ENCODE data around the gene HAUS6. TPM values are rescaled to one million over a fixed set of nuclear protein-coding genes. Genes with fewer than 3 reads are reported as not detected.

Gene HAUS6
- total RNA-seq, 1 donor from 2014 or later = 16.0 TPM

- H3K36me3 Mint-ChIP-seq (ENCODE audit: low read depth, unreplicated experiment) = no peaks in the 10 kb centered on the region
- no peaks in the 10 kb centered on the region for H3K79me2 ChIP-seq (ENCODE audit: insufficient read depth, low read length)
- peaks cover 28% of the 10 kb centered on the region for H3K4me1 ChIP-seq (ENCODE audit: insufficient read depth, low read length)
- H3K9me3 ChIP-seq (ENCODE audit: insufficient read depth, low read depth, low read length) = no peaks in the 10 kb centered on the region
- no peak overlapping the region for H3K27ac Mint-ChIP-seq (ENCODE audit: unreplicated experiment)
- peaks cover 30% of the 10 kb centered on the region for H3K36me3 ChIP-seq (ENCODE audit: insufficient read depth, low read length)
- H3K4me1 Mint-ChIP-seq (ENCODE audit: low read depth, unreplicated experiment) = peaks cover 4% of the 10 kb centered on the region
- no peak overlapping the region for H3K27ac ChIP-seq (ENCODE audit: low read depth, low read length)
- no peak for DNase-seq (ENCODE audit: low read depth)
- H3K9ac ChIP-seq (ENCODE audit: low read length) = no peak overlapping the region
- TF ChIP-seq, protein P1, sequence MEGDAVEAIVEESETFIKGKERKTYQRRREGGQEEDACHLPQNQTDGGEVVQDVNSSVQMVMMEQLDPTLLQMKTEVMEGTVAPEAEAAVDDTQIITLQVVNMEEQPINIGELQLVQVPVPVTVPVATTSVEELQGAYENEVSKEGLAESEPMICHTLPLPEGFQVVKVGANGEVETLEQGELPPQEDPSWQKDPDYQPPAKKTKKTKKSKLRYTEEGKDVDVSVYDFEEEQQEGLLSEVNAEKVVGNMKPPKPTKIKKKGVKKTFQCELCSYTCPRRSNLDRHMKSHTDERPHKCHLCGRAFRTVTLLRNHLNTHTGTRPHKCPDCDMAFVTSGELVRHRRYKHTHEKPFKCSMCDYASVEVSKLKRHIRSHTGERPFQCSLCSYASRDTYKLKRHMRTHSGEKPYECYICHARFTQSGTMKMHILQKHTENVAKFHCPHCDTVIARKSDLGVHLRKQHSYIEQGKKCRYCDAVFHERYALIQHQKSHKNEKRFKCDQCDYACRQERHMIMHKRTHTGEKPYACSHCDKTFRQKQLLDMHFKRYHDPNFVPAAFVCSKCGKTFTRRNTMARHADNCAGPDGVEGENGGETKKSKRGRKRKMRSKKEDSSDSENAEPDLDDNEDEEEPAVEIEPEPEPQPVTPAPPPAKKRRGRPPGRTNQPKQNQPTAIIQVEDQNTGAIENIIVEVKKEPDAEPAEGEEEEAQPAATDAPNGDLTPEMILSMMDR (IDR thresholded peaks at IDR 0.05; ENCODE audit: insufficient read depth, low read depth, low read length) = no peak
- no peak for TF ChIP-seq EZH2 (IDR thresholded peaks at IDR 0.05; ENCODE audit: insufficient read depth, low read length)
- no peak overlapping the region for H3K4me3 ChIP-seq (ENCODE audit: insufficient read depth, low read depth, low read length)
- H3K4me2 ChIP-seq (ENCODE audit: low read length) = no peak overlapping the region
- FAIRE-seq = no peak
- no peaks in the 10 kb centered on the region for H3K9me3 Mint-ChIP-seq (ENCODE audit: unreplicated experiment)
- H4K20me1 ChIP-seq (ENCODE audit: insufficient read depth, low read length) = no peaks in the 10 kb centered on the region
- H2AFZ ChIP-seq (ENCODE audit: low read depth, low read length) = no peak overlapping the region
- no peaks in the 10 kb centered on the region for H3K27me3 ChIP-seq (ENCODE audit: insufficient read depth, low read length)
- H3K27me3 Mint-ChIP-seq (ENCODE audit: low read depth, unreplicated experiment) = no peaks in the 10 kb centered on the region
- no peak overlapping the region for H3K4me3 Mint-ChIP-seq (ENCODE audit: unreplicated experiment)
Observed at GRCh38 chr9:19119246-19119645, 16.5 kb upstream of the HAUS6 start.

DNA sequence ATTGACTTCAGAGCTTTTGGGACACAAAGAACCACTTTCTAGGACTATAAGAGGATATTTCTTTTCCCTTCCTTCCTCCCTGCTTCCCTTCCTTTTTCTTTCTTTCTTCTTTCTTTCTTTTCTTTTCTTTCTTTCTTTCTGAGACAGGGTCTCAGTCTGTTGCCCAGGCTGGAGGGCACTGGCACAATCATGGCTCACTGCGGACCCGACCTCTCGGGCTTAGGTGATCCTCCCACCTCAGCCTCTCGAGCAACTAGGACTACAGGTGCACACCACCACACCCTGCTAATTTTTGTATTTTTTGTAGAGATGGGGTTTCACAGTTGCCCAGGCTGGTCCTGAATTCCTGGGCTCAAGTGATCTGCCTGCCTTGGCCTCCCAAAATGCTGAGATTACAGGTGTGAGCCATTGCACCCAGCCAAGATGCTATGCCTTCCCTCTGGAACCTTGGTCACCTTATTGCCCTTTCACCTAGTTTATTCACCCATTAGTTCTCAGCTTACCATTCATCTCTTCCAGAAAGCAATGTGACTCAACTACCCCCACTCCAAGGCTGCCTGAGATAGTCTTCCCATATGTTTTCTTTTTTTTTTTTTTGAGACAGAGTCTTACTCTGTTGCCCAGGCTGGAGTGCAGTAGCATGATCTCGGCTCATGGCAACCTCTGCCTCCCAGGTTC, 14.5 kb upstream of the HAUS6 start:
- Mint-ChIP-seq H3K36me3 (ENCODE audit: low read depth, unreplicated experiment) (no peaks in the 10 kb centered on the region), H3K4me1 (ENCODE audit: low read depth, unreplicated experiment) (peaks cover 4% of the 10 kb centered on the region), H3K27ac (ENCODE audit: unreplicated experiment) (no peak overlapping the region), H3K27me3 (ENCODE audit: low read depth, unreplicated experiment) (no peaks in the 10 kb centered on the region), H3K9me3 (ENCODE audit: unreplicated experiment) (no peaks in the 10 kb centered on the region), H3K4me3 (ENCODE audit: unreplicated experiment) (no peak overlapping the region)
- Histone ChIP-seq H3K27ac (ENCODE audit: low read depth, low read length) (no peak overlapping the region), H3K36me3 (ENCODE audit: insufficient read depth, low read length) (peaks cover 22% of the 10 kb centered on the region), H3K9ac (ENCODE audit: low read length) (no peak overlapping the region), H2AFZ (ENCODE audit: low read depth, low read length) (no peak overlapping the region), H3K27me3 (ENCODE audit: insufficient read depth, low read length) (no peaks in the 10 kb centered on the region), H3K9me3 (ENCODE audit: insufficient read depth, low read depth, low read length) (no peaks in the 10 kb centered on the region), H3K4me3 (ENCODE audit: insufficient read depth, low read depth, low read length) (no peak overlapping the region), H3K4me2 (ENCODE audit: low read length) (peak overlapping the region; percentile 10), H3K4me1 (ENCODE audit: insufficient read depth, low read length) (peaks cover 28% of the 10 kb centered on the region), H4K20me1 (ENCODE audit: insufficient read depth, low read length) (no peaks in the 10 kb centered on the region), H3K79me2 (ENCODE audit: insufficient read depth, low read length) (no peaks in the 10 kb centered on the region)
- no peak for TF ChIP-seq EZH2 (IDR thresholded peaks at IDR 0.05; ENCODE audit: insufficient read depth, low read length)
- TF ChIP-seq, protein P1 (IDR thresholded peaks at IDR 0.05; ENCODE audit: insufficient read depth, low read depth, low read length) = no peak
- no peak for FAIRE-seq
- no peak for DNase-seq (ENCODE audit: low read depth)

GRCh38 chr9:19116107-19116790, 13.5 kb upstream of the HAUS6 start:
- Histone ChIP-seq H2AFZ (ENCODE audit: low read depth, low read length) (no peak overlapping the region), H3K27me3 (ENCODE audit: insufficient read depth, low read length) (no peaks in the 10 kb centered on the region), H3K79me2 (ENCODE audit: insufficient read depth, low read length) (no peaks in the 10 kb centered on the region), H3K4me3 (ENCODE audit: insufficient read depth, low read depth, low read length) (no peak overlapping the region), H4K20me1 (ENCODE audit: insufficient read depth, low read length) (no peaks in the 10 kb centered on the region), H3K4me1 (ENCODE audit: insufficient read depth, low read length) (peaks cover 28% of the 10 kb centered on the region), H3K27ac (ENCODE audit: low read depth, low read length) (no peak overlapping the region), H3K36me3 (ENCODE audit: insufficient read depth, low read length) (peaks cover 22% of the 10 kb centered on the region), H3K4me2 (ENCODE audit: low read length) (peak overlapping the region; percentile 10), H3K9ac (ENCODE audit: low read length) (no peak overlapping the region), H3K9me3 (ENCODE audit: insufficient read depth, low read depth, low read length) (no peaks in the 10 kb centered on the region)
- no peaks in the 10 kb centered on the region for H3K36me3 Mint-ChIP-seq (ENCODE audit: low read depth, unreplicated experiment)
- H3K4me1 Mint-ChIP-seq (ENCODE audit: low read depth, unreplicated experiment) = peaks cover 4% of the 10 kb centered on the region
- DNase-seq (ENCODE audit: low read depth) (peak; percentile 79), FAIRE-seq (no peak)
- no peaks in the 10 kb centered on the region for H3K9me3 Mint-ChIP-seq (ENCODE audit: unreplicated experiment)
- TF ChIP-seq, protein P1 (IDR thresholded peaks at IDR 0.05; ENCODE audit: insufficient read depth, low read depth, low read length) = no peak
- no peak for TF ChIP-seq EZH2 (IDR thresholded peaks at IDR 0.05; ENCODE audit: insufficient read depth, low read length)
- no peaks in the 10 kb centered on the region for H3K27me3 Mint-ChIP-seq (ENCODE audit: low read depth, unreplicated experiment)
- no peak overlapping the region for H3K27ac Mint-ChIP-seq (ENCODE audit: unreplicated experiment)
- no peak overlapping the region for H3K4me3 Mint-ChIP-seq (ENCODE audit: unreplicated experiment)
